GM21619 (cell line): ENCODE measurements around the gene CCDC85A.
A peak's percentile ranks its signal among the peaks of the same experiment; 100 is the strongest.

Source experiments
- ATAC-seq: cut with Tn5 transposase; IDR thresholded peaks from one replicate; pipeline ENCODE4 v1.9.1; 2021; ENCODE audit not compliant: unreplicated experiment

The CCDC85A gene

DNA sequence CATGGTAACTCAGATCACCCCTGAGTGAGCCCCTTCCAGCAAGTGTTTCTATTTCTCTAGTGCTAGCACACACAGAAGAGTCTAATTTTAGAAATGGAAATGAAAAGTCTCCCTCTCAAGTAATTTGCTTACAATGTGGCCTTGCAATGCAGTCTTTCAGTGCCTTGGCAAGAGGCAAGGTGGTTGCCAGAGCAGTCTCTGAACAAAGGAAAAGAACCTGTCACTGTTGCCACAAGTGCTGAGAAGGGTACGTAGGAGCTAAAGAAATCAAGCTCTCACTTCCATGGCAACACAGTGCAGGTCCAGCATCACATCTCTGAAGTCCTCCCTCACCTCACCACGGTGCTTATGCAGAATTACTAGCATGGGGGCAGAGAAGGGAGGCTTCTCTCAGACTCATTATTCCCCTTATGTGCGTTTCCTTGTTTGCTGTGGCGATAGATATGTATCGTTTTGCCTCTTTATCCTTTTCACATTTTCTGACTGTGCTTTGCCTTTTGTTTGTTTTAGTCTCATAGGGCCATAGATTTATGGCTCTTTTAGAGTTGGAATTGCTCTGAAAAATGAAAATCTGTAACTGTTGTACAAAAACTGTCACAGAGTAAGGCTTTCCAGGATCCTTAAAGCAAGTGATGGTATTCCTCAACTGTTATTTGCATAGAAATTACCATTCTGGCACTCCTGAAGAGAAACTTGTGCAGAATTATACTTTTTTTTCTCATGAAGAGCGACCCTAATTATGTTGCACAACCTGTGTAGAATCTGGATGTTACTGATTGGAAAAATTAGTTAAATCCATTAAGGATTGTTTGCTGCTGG is 164.8 kb downstream of the CCDC85A start:
- ATAC-seq = no peak

GRCh38 chr2:56357655-56358295 is 174.0 kb downstream of the CCDC85A start:
- no peak for ATAC-seq

- ATAC-seq = no peak
These were observed 178.1 kb downstream of the CCDC85A start for GRCh38 chr2:56361844-56362243.

GRCh38 chr2:56364902-56365301 is 181.1 kb downstream of the CCDC85A start:
- no peak for ATAC-seq

DNA sequence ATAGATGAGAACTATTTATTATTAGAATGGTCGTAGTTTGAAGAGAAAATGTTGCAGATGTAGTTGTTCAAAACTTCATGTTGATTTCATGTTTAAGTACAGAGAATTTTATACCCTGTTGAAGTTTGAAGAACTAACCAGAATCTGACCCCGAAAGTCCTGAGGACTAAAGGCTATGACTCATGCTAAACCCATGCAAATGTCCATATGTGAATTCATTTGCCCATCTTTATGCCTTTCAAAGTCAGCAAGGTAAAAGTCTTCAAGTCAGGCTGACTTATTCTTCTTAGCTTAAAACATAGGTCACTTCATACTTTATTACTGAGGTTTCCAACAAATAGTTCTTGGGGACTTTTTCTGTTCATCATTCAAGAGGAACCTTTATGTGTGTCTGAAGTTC is 185.5 kb downstream of the CCDC85A start:
- no peak for ATAC-seq

DNA sequence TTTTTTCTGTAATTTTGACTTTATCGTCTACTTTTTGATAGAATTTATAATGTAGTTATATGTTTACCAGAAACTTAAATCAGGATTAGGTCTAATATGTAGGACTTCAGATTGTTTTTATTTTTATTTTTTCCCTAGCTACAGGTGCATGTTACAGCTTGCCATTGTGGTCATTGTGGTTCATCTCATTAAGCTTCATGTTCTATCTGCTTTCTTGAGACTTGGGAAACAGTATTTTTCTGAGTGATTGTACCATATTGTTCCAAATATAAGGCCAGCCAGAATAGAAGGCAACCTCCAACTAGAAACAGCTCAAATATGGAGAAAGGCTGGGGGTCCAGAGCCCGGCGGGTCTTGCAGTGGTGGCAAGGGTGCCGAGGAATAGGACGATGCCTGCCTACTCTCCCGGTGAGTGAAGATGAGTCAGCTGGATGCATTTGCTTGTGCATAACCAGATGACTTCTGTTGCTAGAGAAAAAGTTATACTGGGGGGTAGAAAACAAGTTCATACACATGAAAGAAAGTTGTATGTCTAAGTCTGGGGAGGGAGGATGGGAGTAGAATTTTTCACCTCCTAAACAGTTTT is 188.4 kb downstream of the CCDC85A start:
- ATAC-seq = no peak

- ATAC-seq = no peak
These were observed 191.5 kb downstream of the CCDC85A start for GRCh38 chr2:56375251-56375650.

- ATAC-seq = no peak
These were observed 193.2 kb downstream of the CCDC85A start for GRCh38 chr2:56376699-56377665.

- no peak for ATAC-seq
These were observed 195.3 kb downstream of the CCDC85A start for GRCh38 chr2:56379066-56379465.

GRCh38 chr2:56380861-56381260 is 197.1 kb downstream of the CCDC85A start:
- no peak for ATAC-seq

DNA sequence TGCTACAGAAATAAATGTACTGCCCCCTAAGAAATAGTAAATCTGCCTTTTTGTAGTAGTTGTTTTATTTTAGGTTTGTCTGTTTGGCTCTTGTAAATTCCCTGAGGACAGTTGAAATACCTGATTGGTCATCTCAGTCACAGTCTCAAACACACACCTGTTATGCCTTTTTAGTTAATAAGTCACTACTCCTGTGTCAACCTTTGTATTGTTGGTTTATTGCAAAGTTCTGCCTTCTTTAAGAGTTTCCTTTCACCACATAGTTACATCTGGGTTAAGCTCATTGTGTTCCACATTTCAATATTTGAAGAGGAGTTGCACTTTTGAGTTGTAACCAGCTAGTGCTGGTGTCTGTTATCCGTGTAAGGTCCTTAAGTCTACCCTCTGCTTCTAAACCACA is 198.7 kb downstream of the CCDC85A start:
- ATAC-seq = no peak

GRCh38 chr2:56386657-56387056 is 202.9 kb downstream of the CCDC85A start:
- no peak for ATAC-seq

DNA sequence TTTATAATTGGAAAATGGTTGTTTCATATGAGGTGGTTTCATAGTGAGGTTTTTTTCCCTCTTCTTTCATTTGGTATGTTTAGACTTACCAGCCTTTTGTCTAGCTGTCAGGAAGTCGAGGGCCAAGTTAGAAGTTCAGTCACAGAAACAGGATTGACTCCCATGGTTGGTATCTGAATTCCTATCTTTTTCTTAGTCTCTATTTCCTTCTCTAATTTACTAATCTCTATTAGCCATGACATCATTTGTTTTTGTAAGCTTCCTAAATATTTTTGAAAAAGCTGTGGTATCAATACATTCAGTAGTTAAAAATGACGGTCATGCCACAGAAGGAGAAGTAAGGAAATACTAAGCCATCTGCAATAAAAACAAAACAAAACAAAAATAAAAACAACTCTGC is 206.9 kb downstream of the CCDC85A start:
- ATAC-seq = no peak

GRCh38 chr2:56410140-56410539 is 226.3 kb downstream of the CCDC85A start:
- no peak for ATAC-seq

DNA sequence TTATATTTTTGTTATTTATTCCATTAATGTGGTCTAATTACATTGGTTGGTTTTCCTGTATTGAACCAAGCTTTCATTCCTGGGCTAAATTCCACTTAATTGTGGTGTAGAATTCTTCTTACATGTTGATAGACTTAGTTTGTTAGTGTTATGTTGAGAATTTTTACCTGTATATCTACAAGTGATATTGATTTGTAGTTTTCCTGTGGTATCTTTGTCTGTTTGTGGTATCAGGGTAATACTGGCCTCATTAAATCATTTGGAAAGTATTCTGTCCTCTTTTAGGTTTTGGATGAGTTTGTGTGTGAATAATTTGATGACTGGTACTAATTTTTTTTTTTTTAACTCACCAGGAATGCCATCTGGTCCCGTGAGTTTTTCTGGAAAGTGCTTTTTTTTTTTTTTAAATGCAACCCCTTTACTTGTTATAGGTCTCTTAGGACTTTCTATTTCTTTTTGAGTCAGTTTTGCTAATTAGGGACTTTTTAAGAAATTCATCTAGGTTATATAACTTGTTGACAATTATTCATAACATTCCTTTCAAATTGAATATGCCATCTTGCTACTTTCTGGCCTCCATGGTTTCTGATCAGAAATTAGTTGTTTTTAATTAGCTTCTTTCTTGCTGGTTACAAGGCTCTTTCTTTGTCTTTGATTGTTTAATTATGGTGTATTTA is 232.8 kb downstream of the CCDC85A start:
- ATAC-seq = peak; percentile 65
